GM19023 (cell line): ENCODE measurements around the gene COMMD10.
A peak's percentile ranks its signal among the peaks of the same experiment; 100 is the strongest.
"Not testable (repeated sequence)": the region's sequence is repeated elsewhere in the genome, so short reads cannot be mapped to it uniquely, and the experiment has no call there.

ENCODE experiments used
- ATAC-seq: cut with Tn5 transposase; IDR thresholded peaks from one replicate; pipeline ENCODE4 v1.9.1; 2021; ENCODE audit warnings: mild to moderate bottlenecking, moderate library complexity; ENCODE audit not compliant: unreplicated experiment

The COMMD10 gene

DNA sequence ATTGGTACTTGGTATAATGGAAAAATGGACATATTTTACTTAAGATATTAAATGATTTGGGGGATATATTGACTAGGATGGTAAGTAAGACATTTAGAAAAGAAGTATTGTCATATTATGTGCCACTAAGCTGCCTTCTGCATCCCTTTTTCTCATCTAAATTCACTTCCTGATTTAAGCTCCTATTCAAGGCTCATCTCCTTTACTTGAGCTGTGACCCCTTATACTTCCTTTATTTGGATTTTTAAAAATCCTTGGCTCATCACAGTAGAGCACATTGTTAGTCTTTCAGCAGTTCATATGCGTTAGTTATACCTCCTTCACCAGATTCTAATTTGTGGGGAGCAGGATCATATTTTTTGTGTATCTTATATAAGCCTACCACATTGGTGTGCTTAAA, 6.6 kb downstream of the COMMD10 start:
- no peak for ATAC-seq

DNA sequence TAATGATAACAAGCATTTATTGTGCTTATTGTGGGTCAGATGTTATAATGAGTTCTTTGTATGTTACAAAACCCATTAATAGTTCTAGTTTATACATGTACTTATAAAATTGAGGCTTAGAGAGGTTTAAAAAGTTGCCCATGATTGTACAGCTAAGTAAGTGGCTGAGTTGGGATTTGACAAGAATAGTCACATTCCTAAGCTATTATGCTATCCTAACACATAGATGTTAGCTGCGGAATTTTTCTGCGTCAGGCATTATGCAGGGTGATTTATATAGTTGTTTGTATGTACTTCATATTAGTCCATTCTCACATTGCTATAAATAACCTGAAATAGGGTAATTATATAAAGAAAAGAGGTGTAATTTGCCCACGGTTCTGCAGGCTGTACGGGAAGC, 12.5 kb downstream of the COMMD10 start:
- ATAC-seq, result no peak

DNA sequence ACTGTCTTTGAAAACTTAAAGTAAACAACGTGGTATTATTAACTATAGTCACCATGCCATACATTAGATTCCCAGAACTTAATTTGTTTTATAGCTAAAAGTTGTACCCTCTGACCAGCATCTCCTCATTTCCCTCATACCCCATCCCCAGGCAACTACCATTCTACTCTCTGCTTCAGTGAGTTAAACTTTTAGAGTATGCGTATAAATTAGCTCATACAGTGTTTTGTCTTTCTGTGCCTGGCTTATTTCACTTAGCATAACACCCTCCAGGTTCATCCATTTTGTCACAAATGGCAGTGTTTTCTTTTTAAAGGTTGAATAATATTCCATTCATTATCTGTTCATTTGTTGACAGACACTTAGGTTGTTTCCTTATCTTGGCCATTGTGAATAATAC, 14.2 kb downstream of the COMMD10 start:
- no peak for ATAC-seq

DNA sequence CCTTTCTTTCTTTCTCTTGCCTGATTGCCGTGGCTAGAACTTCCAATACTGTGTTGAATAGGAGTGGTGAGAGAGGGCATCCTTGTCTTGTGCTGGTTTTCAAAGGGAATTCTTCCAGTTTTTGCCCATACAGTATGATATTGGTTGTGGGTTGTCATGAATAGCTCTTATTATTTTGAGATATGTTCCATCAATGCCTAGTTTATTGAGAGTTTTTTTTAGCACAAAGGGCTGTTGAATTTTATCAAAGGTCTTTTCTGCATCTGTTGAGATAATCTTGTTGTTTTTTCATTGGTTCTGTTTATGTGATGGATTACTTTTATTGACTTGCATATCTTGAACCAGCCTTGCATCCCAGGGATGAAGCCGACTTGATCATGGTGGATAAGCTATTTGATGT, 20.1 kb downstream of the COMMD10 start:
- ATAC-seq, result not testable (repeated sequence)

DNA sequence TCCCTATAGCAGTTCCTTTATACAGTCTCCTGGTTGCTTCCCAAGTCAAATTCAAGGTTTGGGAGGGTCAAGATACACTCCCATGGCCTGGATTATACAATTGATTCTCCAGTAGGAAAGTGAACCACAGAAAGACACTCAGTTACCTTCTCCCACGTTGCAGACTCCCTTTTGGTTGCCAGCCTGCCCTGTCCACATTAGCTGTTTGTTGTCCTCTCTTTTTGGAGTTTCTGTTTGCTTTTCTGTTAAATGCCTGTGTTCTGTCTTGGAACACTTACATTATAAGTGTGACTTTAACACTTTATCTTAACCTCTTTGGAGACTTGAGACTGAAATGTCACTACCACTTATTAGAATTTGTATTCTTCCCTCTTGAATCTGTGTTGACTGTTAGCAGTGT, 30.3 kb downstream of the COMMD10 start:
- no peak for ATAC-seq

DNA sequence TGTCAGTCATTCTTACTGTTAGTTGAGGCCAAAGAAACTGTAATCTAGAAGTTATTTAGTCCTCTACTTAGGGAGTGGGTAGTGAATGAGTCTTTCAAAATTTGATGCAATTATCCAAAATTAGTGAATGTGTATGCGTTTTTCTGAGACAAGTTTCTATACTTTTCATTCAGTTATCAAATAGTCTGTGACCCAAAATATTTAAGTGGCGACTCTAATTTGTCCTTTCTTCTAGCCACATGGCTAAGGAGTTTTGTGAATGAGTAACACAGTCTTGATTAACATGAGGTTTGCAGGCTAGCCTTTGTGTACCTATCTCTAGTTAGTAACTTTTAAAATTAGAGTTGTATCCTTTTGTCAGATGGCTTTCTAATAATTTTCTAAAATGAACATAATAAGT, 45.6 kb downstream of the COMMD10 start:
- no peak for ATAC-seq

DNA sequence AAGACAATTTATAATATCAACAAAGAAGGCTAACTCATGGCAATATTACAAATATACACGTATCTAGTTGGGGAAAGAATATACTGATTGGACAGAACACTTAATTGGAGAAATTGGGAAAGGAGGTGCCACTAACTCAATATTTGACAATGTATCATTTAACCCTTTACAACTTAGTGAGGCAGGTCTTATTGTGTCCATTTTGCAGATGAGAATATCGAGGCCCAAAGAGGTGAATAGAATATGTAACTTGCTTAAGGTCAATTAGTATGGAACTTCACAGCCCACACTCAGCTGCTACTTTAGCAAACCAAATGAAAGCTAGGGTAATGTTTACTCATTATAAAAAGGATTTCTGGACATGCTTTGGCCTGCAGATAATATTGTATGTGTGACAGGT, 46.2 kb downstream of the COMMD10 start:
- no peak for ATAC-seq

DNA sequence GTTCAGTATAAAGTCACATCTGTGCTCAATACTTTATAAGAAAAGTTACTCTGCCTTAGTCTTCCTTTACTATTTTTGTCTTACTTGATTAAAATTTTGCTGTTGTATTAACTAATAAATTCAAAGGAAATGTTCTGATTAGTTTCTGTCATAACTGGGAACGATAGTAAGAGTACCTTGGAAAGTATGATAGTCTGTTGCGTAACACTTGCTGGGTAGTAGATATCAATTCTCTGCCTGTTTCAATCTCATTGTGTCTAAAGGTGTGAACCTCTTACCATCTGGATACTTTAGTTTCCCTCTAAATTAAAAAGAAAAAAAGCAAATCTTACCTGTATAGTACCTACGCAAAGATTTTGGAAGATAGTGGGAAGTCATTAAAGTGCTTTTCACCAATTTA, 48.5 kb downstream of the COMMD10 start:
- no peak for ATAC-seq

DNA sequence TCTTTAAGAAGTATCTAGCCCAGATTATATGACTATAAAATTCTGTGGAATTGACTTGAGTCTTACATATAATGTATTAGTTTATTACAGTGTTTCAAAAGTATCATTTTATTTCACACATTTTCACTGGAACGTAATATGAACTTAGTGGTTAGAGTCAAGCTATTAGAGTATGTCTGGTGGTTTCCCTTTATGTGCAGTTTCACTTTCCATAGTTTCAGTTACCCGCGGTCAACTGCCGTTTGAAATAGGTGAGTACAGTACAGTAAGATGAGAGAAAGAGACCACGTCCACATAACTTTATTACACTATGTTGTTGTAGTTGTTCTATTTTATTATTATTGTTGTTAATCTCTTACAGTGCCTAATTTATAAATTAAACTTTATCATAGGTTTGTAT, 50.5 kb downstream of the COMMD10 start:
- ATAC-seq, result peak; percentile 99

DNA sequence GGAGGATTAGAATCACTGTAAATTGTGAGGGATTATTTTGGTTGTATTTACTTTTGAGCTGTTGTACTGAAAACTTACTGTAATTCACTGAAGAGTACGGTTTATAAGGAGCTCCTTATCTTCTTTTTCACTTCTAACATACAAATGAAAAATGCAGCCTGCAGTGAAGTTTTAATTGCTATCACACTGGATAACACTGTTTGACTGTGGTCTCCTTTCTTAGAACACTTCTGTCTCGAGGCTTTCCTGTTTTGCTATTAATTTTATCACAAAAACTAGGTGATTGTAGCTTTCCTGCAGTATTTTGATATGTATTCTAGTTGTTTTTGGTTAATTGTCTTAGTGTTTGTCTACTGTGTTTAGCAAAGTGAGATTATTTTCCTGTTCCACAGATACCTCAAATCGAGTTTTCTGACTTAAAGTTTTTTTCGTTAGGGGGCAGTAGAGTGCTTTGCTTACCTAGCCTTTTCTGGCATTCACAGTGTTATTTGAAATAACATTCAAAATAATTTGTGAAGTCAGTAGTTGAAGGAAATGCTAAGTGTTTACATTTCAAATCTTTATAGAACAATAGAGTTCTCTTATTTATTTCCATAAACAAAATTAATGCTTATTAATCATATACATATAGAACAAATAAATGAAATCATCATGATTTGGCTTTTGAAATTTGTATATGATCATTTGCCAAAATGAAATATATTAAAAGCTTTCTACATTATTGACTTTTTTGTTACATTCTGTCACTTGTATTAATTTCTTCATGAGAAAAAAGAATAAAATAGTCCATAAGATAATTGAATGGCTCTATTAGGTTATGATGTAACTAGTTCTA, 52.9 kb downstream of the COMMD10 start:
- ATAC-seq, result no peak

DNA sequence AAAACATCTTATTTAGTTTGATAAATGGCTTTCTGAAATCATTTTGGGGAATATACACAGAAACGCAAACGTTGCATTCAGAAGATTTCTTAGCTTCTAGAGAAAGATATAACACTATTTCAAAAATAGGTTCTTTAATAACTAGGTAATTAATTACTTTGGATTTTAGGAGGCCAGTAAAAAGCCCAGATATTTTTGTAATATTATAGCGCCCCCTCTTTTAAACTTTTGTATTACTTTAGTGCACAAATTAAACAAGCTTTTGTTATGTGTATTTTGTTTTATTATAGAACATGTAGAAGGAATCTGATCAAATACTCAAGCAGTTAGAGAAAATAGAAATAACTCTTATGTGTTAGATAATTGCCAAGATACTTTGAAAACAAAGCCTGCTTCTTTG, 57.7 kb downstream of the COMMD10 start:
- no peak for ATAC-seq

DNA sequence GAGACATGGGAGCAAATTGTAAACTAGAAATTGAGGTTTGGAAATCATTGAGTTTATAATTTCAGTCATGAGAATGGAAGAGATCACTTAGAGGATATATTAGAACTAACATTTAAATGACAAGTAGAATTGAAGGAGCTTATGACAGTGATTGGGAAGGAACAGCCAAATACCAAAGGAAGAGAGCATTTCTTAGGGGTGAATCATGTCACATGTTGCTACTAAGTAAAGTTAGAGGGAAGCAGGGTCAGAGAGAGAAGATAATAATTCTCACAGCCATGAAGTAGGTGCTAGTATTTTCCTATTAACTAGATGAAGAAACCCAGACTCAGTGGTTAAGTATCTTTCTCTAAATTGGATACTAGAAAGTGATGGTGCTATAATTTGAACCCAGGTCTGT, 59.3 kb downstream of the COMMD10 start:
- no peak for ATAC-seq

DNA sequence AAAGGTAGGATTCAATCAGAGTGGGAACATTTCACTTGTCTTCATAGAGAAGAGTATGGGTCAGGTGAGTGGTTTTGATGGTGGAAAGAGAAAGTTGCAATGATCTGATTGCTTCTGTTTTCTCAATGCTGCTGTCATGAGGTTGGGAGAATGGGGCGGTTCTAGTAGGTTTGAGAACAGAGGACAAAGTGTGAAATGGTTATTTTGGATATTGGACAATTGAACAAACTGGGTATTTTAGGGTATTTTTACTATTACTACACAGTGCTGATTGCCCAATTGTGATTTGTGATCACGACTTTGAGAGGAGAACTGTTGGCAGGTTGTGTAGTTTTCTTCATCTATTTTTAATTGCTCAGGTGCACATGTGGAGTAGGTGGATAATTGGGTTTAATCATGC, 60.2 kb downstream of the COMMD10 start:
- no peak for ATAC-seq

DNA sequence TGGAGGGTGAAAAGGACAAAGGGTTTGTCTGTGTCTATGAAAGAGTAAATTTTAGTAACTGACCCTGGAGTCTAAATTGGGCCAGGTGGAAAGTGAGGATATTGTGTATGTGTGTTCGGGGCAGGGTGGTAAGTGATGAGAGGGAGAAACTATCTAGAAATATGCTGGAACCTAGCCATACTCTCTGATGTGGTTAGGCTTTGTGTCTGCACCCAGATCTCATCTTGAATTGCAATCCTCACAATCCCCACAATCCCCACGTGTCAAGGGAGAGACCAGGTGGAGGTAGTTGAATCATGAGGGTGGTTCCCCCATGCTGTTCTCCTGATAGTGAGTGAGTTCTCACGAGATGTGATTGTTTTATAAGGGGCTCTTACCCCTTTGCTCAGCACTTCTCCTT, 60.6 kb downstream of the COMMD10 start:
- no peak for ATAC-seq

DNA sequence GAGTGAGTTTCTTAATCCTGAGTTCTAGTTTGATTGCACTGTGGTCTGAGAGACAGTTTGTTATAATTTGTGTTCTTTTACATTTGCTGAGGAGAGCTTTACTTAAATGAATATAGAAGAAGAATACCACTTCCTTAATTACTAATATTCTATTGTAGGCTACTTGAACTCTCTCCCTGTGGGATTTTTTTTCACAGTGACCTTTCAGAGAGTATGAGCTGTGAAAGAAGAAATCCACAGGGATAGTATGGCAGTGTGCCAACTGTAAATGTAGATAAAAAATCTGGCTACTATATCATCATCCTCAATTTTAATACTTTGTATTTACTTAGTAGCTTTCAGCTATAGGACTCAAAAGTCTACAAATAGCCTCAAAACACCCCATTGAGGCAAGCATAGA, 67.3 kb downstream of the COMMD10 start:
- no peak for ATAC-seq

DNA sequence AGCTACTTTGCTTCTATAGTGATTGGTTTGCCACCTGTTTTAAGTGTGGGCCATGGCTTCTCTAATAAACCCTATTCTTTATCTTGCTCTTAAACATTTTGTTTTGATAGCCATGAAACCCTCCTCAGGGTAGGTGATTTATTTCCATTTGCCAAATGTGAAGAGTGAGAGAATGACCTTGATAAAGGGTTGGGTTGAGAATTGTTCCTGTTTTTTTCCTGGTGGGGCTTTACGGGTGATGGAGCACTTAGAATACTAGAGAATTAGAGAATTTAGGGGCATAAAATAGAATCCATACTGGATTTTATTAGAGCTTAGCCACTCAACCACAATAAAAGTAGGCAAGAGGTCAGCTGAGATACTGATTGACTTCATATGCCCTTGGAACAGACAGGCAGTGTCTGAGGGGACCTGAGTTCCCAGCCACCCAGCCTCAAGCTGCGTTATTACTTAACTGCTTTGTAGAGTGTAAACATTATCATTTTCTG, 68.9 kb downstream of the COMMD10 start:
- no peak for ATAC-seq

DNA sequence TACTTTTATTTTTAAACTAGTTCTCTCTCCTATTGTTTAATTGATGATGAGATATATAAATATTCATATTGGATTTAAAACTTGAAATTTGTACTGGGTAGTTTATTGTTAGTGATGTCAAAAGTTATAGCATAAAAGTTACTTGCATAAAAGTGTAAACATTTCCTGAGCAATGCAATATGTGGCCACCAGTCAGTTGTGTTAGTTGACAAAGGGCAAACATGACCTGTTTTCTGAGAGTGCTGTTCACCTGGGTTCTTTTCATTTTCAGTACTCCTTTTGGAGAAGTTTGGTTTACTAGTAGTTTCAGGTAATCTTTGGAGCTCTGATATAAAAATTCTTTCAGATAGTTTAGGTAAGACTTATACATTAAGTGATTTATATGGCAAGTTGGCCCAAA, 69.4 kb downstream of the COMMD10 start:
- ATAC-seq, result no peak

DNA sequence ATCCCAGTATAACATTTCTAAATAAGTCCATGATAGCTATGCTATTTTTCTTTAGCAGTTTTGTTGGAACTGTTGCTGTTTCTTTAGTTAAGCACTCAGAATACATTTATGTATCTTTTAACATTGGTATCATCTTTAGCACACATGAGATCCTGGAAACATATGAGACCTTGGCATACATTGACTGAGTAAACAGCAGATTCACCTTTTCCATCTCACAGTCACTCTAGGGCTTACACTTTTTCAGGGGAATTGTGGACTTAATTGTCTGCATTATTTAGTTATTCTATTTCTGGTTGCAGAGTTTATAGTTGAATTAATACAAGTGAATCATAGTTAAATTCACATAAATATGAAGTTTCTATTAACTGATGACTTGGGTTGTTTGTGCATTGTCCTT, 70.1 kb downstream of the COMMD10 start:
- ATAC-seq, result no peak

DNA sequence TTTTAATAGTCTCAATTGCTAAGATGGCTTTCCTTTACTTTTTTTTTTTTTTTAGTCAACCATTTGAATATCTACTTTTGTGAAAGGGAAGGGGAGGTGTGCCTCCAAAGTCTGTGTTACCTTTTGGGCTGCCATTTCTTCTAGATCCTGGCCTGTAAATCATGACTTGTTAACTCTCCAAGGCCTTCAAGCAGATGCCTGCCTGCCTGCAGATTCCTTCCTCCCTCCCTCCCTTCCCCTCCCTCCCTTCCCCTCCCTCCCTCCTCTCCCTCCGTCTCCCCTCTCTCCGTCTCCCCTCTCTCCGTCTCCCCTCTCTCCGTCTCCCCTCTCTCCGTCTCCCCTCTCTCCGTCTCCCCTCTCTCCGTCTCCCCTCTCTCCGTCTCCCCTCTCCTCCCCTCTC, 73.1 kb downstream of the COMMD10 start:
- ATAC-seq, result no peak

DNA sequence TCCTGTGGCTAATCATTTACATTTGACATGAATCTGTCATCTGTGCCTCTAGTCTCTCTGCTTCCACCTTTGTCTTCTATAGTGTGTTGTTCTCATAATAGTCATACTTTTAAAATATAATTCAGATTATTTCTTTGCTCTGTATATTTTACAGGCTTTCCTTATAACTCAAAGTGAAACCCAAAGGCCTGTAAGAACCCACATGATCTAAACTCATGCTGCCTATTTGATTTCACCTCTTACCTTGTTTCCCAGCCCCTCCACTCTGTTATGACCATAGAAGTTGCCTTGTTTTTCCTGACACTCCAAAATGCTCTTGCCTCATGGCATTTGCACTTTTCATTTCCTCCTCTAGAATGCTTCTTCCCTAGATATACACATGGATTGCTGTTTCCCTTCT, 74.2 kb downstream of the COMMD10 start:
- ATAC-seq, result no peak

DNA sequence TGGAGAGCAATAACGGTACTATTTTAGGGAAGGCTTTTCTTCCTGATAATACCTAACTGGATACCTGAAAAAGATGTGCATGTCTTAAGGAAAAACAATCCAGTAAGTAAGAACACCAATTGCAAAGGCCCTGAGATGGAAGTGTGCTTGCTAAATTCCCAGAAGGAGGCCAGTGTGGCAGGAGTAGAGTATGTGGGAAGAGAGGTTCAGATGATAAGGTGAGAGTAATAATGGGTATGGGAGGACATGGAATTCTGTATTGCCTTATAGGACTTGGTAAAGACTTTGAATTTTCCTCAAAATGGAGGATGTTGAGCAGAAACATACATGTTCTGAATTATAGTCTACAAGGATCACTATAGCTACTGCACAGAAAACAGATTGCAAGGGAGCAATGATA, 89.3 kb downstream of the COMMD10 start:
- no peak for ATAC-seq

DNA sequence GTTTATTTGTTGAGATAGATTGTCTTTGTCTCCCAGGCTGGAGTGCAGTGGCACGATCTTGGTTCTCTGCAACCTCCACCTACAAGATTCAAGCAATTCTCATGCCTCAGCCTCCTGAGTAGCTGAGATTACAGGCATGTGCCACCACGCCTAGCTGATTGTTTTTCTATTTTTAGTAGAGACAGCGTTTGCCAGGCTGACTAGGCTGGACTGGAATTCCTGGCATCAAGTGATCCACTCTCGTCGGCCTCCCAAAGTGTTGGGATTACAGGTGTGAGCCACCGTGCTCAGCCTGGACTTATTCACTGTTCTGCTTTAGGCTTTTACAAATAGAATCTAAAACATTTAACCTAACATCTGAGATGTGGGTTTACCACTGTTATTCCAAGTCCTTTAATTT, 91.3 kb downstream of the COMMD10 start:
- ATAC-seq, result no peak

DNA sequence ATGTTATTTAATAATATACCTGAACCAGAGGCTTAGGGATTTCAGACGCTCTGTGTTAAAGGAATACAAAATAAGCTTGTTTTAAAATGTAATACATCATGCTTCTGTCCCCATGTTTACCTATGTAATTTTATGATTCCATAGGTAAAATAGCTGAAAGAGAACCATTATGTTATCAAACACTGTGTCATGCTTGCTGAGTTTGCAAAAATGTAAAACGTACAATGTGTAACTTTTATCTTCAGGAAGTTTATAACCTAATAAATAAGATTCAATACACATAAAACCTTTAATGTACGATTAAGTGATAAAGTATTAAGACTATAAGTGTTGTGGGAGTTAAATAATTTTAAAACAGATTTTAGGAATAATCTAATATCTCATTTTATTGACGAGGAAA, 94.1 kb downstream of the COMMD10 start:
- ATAC-seq, result no peak
